SK-N-SH (cell line): ENCODE results near the gene ACSS2. TPM values are rescaled to one million over a fixed set of nuclear protein-coding genes. Genes with fewer than 3 reads are reported as not detected.

Experiments used
- CTCF ChIA-PET: fragments of 300-600, 350-600 bp; formaldehyde crosslinking; extraction: SDS; loops from one replicate; lab custom pipeline; 2021; lab: Yijun Ruan, JAX
- POLR2A ChIA-PET: fragments of 350-600 bp; sonication (Branson Sonifier 250); formaldehyde crosslinking; extraction: SDS; loops from one replicate; lab custom pipeline; 2020; ENCODE audit warnings: antibody characterized with exemption, inconsistent platforms; lab: Yijun Ruan, JAX
- DNase-seq: peaks from one replicate; pipeline ENCODE4 v3.0.0; 2012
- H2AFZ ChIP-seq: fragments of 200-600 bp; sonication (generic); 2 replicates; pipeline ENCODE4 v1.8.1; 2016; ENCODE audit warnings: antibody characterized with exemption, mild to moderate bottlenecking, low read depth
- H3F3A ChIP-seq: fragments of 200-600 bp; sonication (generic); replicated peaks from 2 replicates; pipeline ENCODE3; 2016; ENCODE audit warnings: antibody characterized with exemption, mild to moderate bottlenecking; ENCODE audit not compliant: insufficient read depth
- H3K27ac ChIP-seq, 2 experiments: fragments of 200-500 bp in 1 of 2; fragments of 200-600 bp in 1 of 2; sonication (Bioruptor generic) in 1 of 2; sonication (generic), shearing (Covaris generic) in 1 of 2; 2 replicates each; pipeline versions ENCODE4 v1.5.1 to v1.6.1; 2014 to 2016; ENCODE audit warnings: low read depth in 2 of 2, inconsistent platforms in 1 of 2, low read length in 1 of 2, mild to moderate bottlenecking in 1 of 2, mixed read lengths in 1 of 2
- H3K27me3 ChIP-seq: fragments of 200-600 bp; sonication (generic), shearing (Covaris generic); 2 replicates; pipeline ENCODE4 v1.6.1; 2016; ENCODE audit warnings: mixed run types; ENCODE audit not compliant: insufficient read depth
- H3K36me3 ChIP-seq, 2 experiments: fragments of 200-500 bp in 1 of 2; fragments of 200-600 bp in 1 of 2; sonication (Bioruptor generic) in 1 of 2; sonication (generic) in 1 of 2; replicated peaks in 1 of 2; 2 replicates each; pipeline versions ENCODE3 to v1.5.1; 2014 to 2016; ENCODE audit warnings: low read length in 1 of 2, mild to moderate bottlenecking in 1 of 2; ENCODE audit not compliant: insufficient read depth in 2 of 2, control insufficient read depth in 1 of 2
- H3K4me1 ChIP-seq, 2 experiments: fragments of 200-500 bp in 1 of 2; fragments of 200-600 bp in 1 of 2; sonication (Bioruptor generic) in 1 of 2; sonication (generic), shearing (Covaris generic) in 1 of 2; 2 replicates each; pipeline versions ENCODE4 v1.5.1 to v1.6.1; 2014 to 2016; ENCODE audit warnings: low read depth in 1 of 2, low read length in 1 of 2, mixed run types in 1 of 2; ENCODE audit not compliant: insufficient read depth in 2 of 2, control insufficient read depth in 1 of 2
- H3K4me2 ChIP-seq: fragments of 200-600 bp; sonication (generic), shearing (Covaris generic); 2 replicates; pipeline ENCODE4 v1.6.1; 2017; ENCODE audit warnings: mixed run types
- H3K4me3 ChIP-seq, 2 experiments: fragments of 200-500 bp in 1 of 2; fragments of 200-600 bp in 1 of 2; sonication (Bioruptor generic) in 1 of 2; sonication (generic), shearing (Covaris generic) in 1 of 2; 2 replicates each; pipeline versions ENCODE4 v1.5.1 to v1.8.1; 2014 to 2016; ENCODE audit warnings: low read depth in 2 of 2, inconsistent platforms in 1 of 2, low read length in 1 of 2, mild to moderate bottlenecking in 1 of 2, mixed read lengths in 1 of 2, moderate library complexity in 1 of 2
- H3K79me2 ChIP-seq: fragments of 200-600 bp; sonication (generic); 2 replicates; pipeline ENCODE4 v1.8.1; 2017; ENCODE audit warnings: mild to moderate bottlenecking; ENCODE audit not compliant: insufficient read depth
- H3K9ac ChIP-seq: fragments of 200-600 bp; sonication (generic); 2 replicates; pipeline ENCODE4 v1.6.1; 2017; ENCODE audit warnings: mixed run types
- H3K9me2 ChIP-seq: fragments of 200-600 bp; sonication (generic); 2 replicates; pipeline ENCODE4 v1.6.1; 2017; ENCODE audit warnings: mixed run types
- H3K9me3 ChIP-seq: fragments of 200-600 bp; sonication (generic); 2 replicates; pipeline ENCODE4 v1.6.1; 2017; ENCODE audit warnings: mixed run types, mild to moderate bottlenecking, moderate library complexity
- H4K20me1 ChIP-seq: fragments of 200-600 bp; sonication (generic); 2 replicates; pipeline ENCODE4 v1.6.1; 2017; ENCODE audit warnings: mild to moderate bottlenecking, mixed run types; ENCODE audit not compliant: insufficient read depth
- CHD2 ChIP-seq: fragments of 150-350 bp; IDR thresholded peaks from 2 replicates; pipeline ENCODE4 v1.6.1; 2018; ENCODE audit warnings: low read length; ENCODE audit not compliant: partially characterized antibody
- CTCF ChIP-seq: fragments of 200-600 bp; sonication (generic); IDR thresholded peaks from 2 replicates; pipeline ENCODE4 v1.6.1; 2017; ENCODE audit warnings: antibody characterized with exemption, mild to moderate bottlenecking, moderate library complexity
- ELF1 ChIP-seq: IDR thresholded peaks from 2 replicates; pipeline ENCODE4 v1.4.0; 2012
- FOSL2 ChIP-seq: IDR thresholded peaks from 2 replicates; pipeline ENCODE4 v1.4.0; 2012; ENCODE audit warnings: low read depth, mild to moderate bottlenecking, moderate library complexity, borderline replicate concordance
- FOXM1 ChIP-seq: IDR thresholded peaks from 2 replicates; pipeline ENCODE4 v1.4.0; 2012; ENCODE audit warnings: low read depth, mild to moderate bottlenecking
- GABPA ChIP-seq: IDR thresholded peaks from 2 replicates; pipeline ENCODE4 v1.4.0; 2012; ENCODE audit warnings: low read depth, mild to moderate bottlenecking
- IRF3 ChIP-seq: fragments of 150-350 bp; IDR thresholded peaks from 2 replicates; pipeline ENCODE4 v1.6.1; 2016; ENCODE audit warnings: mild to moderate bottlenecking, low read depth, low read length
- MAX ChIP-seq: IDR thresholded peaks from 2 replicates; pipeline ENCODE4 v1.4.0; 2012; ENCODE audit warnings: low read depth
- NFIC ChIP-seq: IDR thresholded peaks from 2 replicates; pipeline ENCODE4 v1.4.0; 2012; ENCODE audit warnings: borderline replicate concordance
- NRF1 ChIP-seq: IDR thresholded peaks from 2 replicates; pipeline ENCODE4 v1.6.1; 2012; ENCODE audit warnings: low read depth, mild to moderate bottlenecking, low read length
- POLR2AphosphoS5 ChIP-seq: IDR thresholded peaks from 2 replicates; pipeline ENCODE4 v1.6.1; 2012; ENCODE audit warnings: low read depth, low read length
- REST ChIP-seq: IDR thresholded peaks from 2 replicates; pipeline ENCODE4 v1.6.1; 2012; ENCODE audit warnings: mild to moderate bottlenecking, low read depth, low read length, moderate library complexity
- SIN3A ChIP-seq: IDR thresholded peaks from 2 replicates; pipeline ENCODE4 v1.6.1; 2012; ENCODE audit warnings: low read depth, mild to moderate bottlenecking, low read length, moderate library complexity, borderline replicate concordance
- SMC3 ChIP-seq: IDR thresholded peaks from 2 replicates; pipeline ENCODE4 v1.6.1; 2012; ENCODE audit warnings: low read depth, low read length, improper control_type of control experiment
- USF1 ChIP-seq: IDR thresholded peaks from 2 replicates; pipeline ENCODE4 v1.4.0; 2012; ENCODE audit warnings: low read depth, borderline replicate concordance
- WGBS: methylation state at CpG from one replicate; pipeline ENCODE4 v1.1.6; 2017; ENCODE audit warnings: low lambda C conversion rate; 5-methylcytosine and 5-hydroxymethylcytosine counted together
- polyA plus RNA-seq, 3 experiments: library from polyadenylated mRNA; depleted of rRNA; stranded (reverse); fragments of >200 nt; gene quantifications; 2 replicates each; pipeline ENCODE4 v1.2.3, GENCODE V29; 2012

Gene ACSS2
- polyA plus RNA-seq, 1 of the 3 experiments (the other 2 are of a cell fraction), result 25.5 TPM

- peaks cover 7 to 34% of the 10 kb centered on the region in 2 experiments for H3K36me3 ChIP-seq
- H3K9ac ChIP-seq, result no peak overlapping the region
- H4K20me1 ChIP-seq, result no peaks in the 10 kb centered on the region
- H3K9me2 ChIP-seq, result no peaks in the 10 kb centered on the region
- H2AFZ ChIP-seq, result no peak overlapping the region
- H3K9me3 ChIP-seq, result no peaks in the 10 kb centered on the region
- no peaks in the 10 kb centered on the region for H3K4me1 ChIP-seq
- H3K27me3 ChIP-seq, result no peaks in the 10 kb centered on the region
- TF ChIP-seq IRF3 (no peak), MAX (no peak), SIN3A (no peak), FOXM1 (no peak), NFIC (no peak), CHD2 (no peak), NRF1 (no peak), GABPA (no peak), POLR2AphosphoS5 (no peak), CTCF (no peak), USF1 (no peak), FOSL2 (no peak), SMC3 (no peak), ELF1 (no peak), REST (no peak)
- no peaks in the 10 kb centered on the region for H3K79me2 ChIP-seq
- H3K27ac ChIP-seq, result no peak overlapping the region
- H3K4me3 ChIP-seq, result no peak overlapping the region
- H3K4me2 ChIP-seq, result no peak overlapping the region
- WGBS, result 97% methylated on average over 9 of the region's 9 CpGs
- POLR2A ChIA-PET, result no interaction called here
- H3F3A ChIP-seq, result no peaks in the 10 kb centered on the region
- CTCF ChIA-PET, result interaction anchor here (2.8 kb wide), 1 partner anchor 10 kb away, joined by 8 read pairs; no protein-coding TSS in a partner anchor
- DNase-seq, result no peak
Measured at GRCh38 chr20:34849778-34850177, 26.6 kb upstream of the ACSS2 start.
